ENCODE measurements around the gene TAMM41.

DNA sequence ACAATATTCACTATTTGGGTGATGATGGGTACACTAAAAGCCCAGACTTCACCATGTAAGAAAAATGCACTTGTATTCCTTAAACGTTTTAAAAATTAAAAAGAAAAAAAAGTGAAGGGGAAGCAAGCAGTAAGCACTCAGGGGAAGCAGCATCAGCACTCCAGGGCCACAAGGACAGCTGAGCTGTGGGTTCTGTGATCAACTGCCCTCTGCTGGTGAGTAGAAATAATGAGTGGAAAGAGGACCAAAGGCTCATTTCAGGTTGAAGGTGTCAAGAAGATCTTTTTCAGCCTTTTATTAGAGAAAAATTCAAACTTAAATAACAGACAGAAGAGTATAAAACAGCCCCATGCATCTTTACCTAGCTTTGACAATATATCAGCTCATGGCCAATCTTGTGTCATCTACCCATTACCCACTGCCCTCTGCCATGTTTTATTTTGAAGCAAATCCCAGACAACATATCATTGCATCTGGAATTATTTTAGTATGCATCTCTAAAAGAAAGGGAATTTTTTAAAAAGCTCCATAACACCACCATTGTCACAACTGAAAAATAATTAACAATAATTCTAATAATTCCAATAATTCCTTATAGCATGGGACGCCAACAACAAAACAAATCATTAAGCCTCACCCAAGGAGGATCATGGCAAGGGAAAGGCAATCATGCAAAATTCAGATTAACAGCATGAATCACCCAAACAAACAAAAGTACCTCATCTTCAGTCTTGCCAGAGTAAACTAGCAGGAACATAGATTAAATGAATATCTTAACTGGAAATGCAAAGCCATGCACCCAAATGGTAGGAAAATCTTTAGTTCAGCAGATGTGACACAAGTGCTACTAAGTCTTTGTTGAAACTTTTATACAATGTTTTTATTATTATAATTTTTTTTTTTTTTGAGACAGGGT, 42.5 kb downstream of the TAMM41 start:
- TF ChIP-seq, protein P1, sequence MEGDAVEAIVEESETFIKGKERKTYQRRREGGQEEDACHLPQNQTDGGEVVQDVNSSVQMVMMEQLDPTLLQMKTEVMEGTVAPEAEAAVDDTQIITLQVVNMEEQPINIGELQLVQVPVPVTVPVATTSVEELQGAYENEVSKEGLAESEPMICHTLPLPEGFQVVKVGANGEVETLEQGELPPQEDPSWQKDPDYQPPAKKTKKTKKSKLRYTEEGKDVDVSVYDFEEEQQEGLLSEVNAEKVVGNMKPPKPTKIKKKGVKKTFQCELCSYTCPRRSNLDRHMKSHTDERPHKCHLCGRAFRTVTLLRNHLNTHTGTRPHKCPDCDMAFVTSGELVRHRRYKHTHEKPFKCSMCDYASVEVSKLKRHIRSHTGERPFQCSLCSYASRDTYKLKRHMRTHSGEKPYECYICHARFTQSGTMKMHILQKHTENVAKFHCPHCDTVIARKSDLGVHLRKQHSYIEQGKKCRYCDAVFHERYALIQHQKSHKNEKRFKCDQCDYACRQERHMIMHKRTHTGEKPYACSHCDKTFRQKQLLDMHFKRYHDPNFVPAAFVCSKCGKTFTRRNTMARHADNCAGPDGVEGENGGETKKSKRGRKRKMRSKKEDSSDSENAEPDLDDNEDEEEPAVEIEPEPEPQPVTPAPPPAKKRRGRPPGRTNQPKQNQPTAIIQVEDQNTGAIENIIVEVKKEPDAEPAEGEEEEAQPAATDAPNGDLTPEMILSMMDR (IDR thresholded peaks at IDR 0.05), result peak; percentile 87
- TF ChIP-seq ZFX (IDR thresholded peaks at IDR 0.05; ENCODE audit: borderline replicate concordance), result no peak
